ENCODE results near the gene PHACTR1. TPM values are rescaled to one million over a fixed set of nuclear protein-coding genes. Genes with fewer than 3 reads are reported as not detected.

Gene PHACTR1
- total and polyA plus RNA-seq, 12 donors = 6.3 to 150 (median 79.9) TPM

DNA sequence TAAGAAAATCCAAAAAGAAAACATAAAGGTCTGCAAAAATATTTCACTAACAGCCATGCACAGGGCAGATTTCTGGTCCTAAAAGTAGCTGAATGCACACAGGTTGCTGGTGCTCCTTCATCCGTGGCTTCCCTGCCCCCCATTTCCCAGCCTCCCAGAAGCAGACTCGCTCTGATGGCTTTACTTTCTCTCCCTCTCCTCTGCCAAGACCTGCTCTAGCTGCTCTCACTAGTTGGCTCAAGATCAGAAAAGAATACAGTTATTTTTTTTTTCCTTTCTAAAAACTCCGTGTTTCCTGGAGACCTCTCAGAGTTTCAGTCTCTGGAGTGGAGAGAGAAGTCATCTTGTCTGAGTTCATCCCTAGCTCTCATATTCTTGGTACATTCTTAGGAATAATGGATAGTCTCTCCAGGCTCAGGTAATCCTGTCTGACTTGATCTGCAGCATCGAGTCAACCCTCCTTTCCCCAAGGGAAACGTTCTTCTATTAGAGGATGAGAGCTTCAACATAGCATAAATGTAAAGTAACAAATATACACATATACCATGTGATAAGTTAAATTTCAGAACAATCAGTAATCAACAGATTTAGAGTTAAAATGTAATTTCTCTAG, 397.5 kb downstream of the PHACTR1 start:
- WGBS, 2 donors = 18 to 20% methylated on average over 5 of the region's 5 CpGs
- Histone ChIP-seq H3K27me3 (no peaks in the 10 kb centered on the region), H3K36me3 (no peaks in the 10 kb centered on the region), H3K4me3 (peak overlapping the region in 1 of 10 donors; percentile 2), H3K27ac (no peak overlapping the region), H3K4me1 (peaks cover 0 to 32% (median 22%) of the 10 kb centered on the region in 9 donors), H3K9me3 (peaks cover 0 to 15% (median 0%) of the 10 kb centered on the region in 11 donors)
- DNase-seq (peak in 1 of 2 donors; percentile 9), ATAC-seq (peak in 6 of 8 donors; percentile 42 to 77 (median 62))
- intact Hi-C loops (cut with DNase I) = loop anchor here in 1 of 10 donors (10.0 kb wide), 1 partner anchor 99 kb away; no protein-coding TSS in a partner anchor
- TF ChIP-seq, protein P1, sequence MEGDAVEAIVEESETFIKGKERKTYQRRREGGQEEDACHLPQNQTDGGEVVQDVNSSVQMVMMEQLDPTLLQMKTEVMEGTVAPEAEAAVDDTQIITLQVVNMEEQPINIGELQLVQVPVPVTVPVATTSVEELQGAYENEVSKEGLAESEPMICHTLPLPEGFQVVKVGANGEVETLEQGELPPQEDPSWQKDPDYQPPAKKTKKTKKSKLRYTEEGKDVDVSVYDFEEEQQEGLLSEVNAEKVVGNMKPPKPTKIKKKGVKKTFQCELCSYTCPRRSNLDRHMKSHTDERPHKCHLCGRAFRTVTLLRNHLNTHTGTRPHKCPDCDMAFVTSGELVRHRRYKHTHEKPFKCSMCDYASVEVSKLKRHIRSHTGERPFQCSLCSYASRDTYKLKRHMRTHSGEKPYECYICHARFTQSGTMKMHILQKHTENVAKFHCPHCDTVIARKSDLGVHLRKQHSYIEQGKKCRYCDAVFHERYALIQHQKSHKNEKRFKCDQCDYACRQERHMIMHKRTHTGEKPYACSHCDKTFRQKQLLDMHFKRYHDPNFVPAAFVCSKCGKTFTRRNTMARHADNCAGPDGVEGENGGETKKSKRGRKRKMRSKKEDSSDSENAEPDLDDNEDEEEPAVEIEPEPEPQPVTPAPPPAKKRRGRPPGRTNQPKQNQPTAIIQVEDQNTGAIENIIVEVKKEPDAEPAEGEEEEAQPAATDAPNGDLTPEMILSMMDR (IDR thresholded peaks at IDR 0.05) = no peak

DNA sequence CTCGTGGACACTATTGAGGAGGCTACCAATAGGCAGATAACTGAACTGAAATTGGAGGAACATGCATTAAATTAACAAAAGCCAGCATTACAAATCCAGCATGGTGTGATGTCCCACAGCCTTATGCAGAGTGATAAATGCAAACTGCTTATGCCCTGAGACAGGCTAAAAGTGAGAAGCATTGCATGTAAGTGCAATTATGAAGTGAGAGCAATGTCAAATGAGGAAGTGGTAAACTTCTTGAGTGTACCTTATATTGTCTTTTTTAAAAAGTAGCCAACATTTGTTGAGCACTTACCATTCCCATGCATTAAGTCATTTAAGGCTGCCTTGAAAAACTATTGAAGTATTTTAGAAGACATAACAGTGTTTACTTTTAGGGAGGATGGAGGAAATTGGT, 399.6 kb downstream of the PHACTR1 start:
- no peaks in the 10 kb centered on the region for H3K36me3 ChIP-seq
- H3K4me3 ChIP-seq = no peak overlapping the region
- TF ChIP-seq, protein P1 (IDR thresholded peaks at IDR 0.05) = no peak
- DNase-seq (no peak), ATAC-seq (no peak)
- peaks cover 0 to 43% (median 27%) of the 10 kb centered on the region in 9 donors for H3K4me1 ChIP-seq
- no peak overlapping the region for H3K27ac ChIP-seq
- peaks cover 0 to 3% (median 0%) of the 10 kb centered on the region in 11 donors for H3K9me3 ChIP-seq
- no peaks in the 10 kb centered on the region for H3K27me3 ChIP-seq
- intact Hi-C loops (cut with DNase I) = loop anchor here in 2 of 10 donors (5.0 to 10.0 kb wide), 2 partner anchors 94 to 101 kb away; no protein-coding TSS in a partner anchor
- WGBS, 2 donors = 88 to 91% methylated on average over 1 of the region's 1 CpG

DNA sequence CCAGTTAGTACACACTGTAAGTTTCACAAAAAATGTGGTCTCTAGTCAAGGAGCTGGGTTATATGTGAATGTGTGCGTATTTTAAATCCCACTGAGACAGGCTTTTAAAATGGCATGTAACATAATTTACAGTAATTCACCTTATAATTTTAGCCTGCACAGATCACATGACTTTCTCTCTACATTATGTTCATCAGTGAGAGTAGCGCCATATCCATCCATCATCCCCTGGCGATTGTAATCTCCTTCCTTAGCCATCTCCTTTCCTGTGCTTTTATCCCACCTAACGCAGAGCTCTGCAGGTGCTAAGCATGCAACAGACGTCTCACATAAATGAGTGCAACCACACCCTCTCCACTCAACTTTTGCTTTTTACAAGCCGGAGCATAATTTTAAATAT, 401.0 kb downstream of the PHACTR1 start:
- intact Hi-C loops (cut with DNase I) = loop anchor here in 2 of 10 donors (5.0 to 10.0 kb wide), 2 partner anchors 95 to 103 kb away; no protein-coding TSS in a partner anchor
- TF ChIP-seq, protein P1 (IDR thresholded peaks at IDR 0.05) = no peak
- H3K4me3 ChIP-seq = no peak overlapping the region
- H3K9me3 ChIP-seq = no peaks in the 10 kb centered on the region
- H3K4me1 ChIP-seq = peaks cover 0 to 43% (median 27%) of the 10 kb centered on the region in 9 donors
- 71 to 76% methylated on average over 6 of the region's 6 CpGs for WGBS, 2 donors
- H3K27me3 ChIP-seq = no peaks in the 10 kb centered on the region
- no peaks in the 10 kb centered on the region for H3K36me3 ChIP-seq
- no peak overlapping the region for H3K27ac ChIP-seq
- no peak for DNase-seq
- no peak for ATAC-seq

DNA sequence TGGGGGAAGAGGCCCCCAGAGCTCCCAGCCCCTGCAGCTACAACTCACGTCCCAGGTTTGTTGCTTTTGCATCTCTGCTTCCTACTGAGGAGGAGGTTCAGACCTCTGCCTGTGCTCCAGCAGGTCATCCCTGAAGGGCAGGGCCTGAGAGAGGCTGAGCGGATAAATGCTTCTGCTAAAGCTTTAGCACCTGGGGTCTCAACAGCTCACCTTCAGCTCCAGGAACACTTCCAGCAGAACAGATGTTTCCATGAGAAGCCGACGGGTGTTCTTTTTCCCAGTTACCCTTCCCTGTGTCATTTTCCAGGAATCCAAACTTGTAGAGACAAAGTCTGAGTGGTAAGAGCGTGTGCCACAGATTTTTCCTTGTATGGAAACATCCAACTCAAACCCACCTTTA, 403.0 kb downstream of the PHACTR1 start:
- H3K27me3 ChIP-seq = no peaks in the 10 kb centered on the region
- no peak for DNase-seq
- TF ChIP-seq, protein P1 (IDR thresholded peaks at IDR 0.05) = no peak
- intact Hi-C loops (cut with DNase I) = loop anchor here in 2 of 10 donors (5.0 to 10.0 kb wide), 2 partner anchors 97 to 105 kb away; no protein-coding TSS in a partner anchor
- H3K4me3 ChIP-seq = no peak overlapping the region
- ATAC-seq = peak in 1 of 8 donors; percentile 23
- H3K36me3 ChIP-seq = no peaks in the 10 kb centered on the region
- 77 to 83% methylated on average over 5 of the region's 5 CpGs for WGBS, 2 donors
- H3K9me3 ChIP-seq = no peaks in the 10 kb centered on the region
- peak overlapping the region in 1 of 10 donors; percentile 58 for H3K27ac ChIP-seq
- peaks cover 0 to 40% (median 19%) of the 10 kb centered on the region in 9 donors for H3K4me1 ChIP-seq
